NCI-H2081 treated with DMSO at 0.1 percent for 48 hours (cell line): ENCODE results near the gene ZNF473.
"Not testable (repeated sequence)": the region's sequence is repeated elsewhere in the genome, so short reads cannot be mapped to it uniquely, and the experiment has no call there.

ENCODE experiments used
- DNase-seq: peaks from one replicate; lab custom pipeline; 2025; lab: John Stamatoyannopoulos, UW

Gene ZNF473

DNA sequence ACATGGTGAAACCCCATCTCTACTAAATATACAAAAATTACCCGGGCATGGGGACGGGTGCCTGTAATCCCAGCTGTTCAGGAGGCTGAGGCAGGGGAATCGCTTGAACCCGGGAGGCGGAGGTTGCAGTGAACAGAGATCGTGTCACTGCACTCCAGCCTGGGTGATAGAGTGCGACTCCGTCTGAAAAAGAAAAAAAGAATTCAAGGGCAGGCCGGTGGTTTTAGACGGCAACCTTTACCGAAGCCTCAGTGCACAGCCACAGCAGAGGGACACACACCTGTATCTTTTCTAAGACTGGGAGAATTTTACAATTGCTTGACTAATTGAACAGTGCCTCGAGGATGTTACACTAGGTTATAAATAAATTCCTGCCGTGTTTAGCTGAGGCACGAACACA, 73.9 kb downstream of the ZNF473 start:
- DNase-seq, result not testable (repeated sequence)

DNA sequence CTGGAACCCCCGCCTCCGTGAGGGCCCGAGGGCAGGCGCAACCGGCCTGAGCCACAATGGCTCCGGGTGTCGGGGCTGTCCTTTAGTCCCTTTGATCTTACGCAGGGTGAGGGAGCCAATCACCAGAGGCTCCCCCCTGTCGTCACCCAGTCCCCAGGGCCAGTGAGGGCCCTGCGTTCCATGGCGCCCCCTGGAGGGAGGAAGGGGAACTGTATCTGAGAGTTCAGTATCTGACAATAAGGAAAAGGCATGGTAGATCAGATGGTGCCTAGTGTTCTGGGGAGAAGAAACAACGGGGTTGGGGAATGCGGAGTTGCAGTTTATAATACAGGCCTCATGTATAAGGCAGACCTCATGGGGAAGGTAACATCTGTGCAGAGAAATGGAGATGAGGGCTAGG, 75.1 kb downstream of the ZNF473 start:
- not testable (repeated sequence) for DNase-seq
